ENCODE data around the gene XYLB.
A peak's percentile ranks its signal among the peaks of the same experiment; 100 is the strongest.

Gene XYLB

DNA sequence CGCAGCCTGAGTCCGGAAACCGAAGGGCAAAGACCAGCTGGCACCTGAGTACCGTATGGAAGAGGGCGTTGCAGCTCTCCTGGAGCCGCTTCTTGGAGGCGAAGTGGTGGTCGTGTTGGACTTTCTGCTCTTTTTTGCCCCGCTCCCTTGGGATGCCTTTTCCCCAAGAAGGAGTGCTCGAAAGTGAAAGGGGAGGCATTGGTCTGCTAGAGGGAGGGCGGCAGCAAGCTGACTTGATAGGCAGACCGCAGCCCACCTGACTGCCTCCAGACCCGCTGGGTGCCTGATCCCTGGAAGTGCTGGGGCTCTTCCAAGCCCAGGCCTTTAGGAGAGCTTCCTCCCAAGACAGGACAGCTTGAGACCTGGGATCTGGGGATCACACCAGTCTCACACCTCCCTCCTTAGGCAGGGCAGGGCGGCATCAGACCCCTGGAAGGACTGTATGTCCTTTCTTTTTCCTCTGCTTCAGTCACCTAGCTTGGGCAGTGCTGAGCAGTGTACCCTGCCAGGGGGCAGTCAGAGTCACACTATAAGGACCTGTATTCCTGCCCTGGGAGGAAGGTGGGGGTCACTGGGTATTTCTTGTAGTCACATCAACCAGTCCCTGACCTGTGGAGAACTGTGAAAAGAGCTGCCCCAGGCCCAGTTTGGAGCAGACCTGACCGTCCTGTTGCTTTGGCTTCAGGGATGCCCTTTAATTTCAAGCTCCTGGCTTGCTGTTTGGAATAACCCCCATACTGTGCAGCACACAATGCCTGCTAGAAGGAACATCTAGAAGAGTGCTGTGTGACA lies 109.2 kb downstream of the XYLB start:
- DNase-seq, result peak in 3 of 14 donors; percentile 49 to 77 (median 57)

DNA sequence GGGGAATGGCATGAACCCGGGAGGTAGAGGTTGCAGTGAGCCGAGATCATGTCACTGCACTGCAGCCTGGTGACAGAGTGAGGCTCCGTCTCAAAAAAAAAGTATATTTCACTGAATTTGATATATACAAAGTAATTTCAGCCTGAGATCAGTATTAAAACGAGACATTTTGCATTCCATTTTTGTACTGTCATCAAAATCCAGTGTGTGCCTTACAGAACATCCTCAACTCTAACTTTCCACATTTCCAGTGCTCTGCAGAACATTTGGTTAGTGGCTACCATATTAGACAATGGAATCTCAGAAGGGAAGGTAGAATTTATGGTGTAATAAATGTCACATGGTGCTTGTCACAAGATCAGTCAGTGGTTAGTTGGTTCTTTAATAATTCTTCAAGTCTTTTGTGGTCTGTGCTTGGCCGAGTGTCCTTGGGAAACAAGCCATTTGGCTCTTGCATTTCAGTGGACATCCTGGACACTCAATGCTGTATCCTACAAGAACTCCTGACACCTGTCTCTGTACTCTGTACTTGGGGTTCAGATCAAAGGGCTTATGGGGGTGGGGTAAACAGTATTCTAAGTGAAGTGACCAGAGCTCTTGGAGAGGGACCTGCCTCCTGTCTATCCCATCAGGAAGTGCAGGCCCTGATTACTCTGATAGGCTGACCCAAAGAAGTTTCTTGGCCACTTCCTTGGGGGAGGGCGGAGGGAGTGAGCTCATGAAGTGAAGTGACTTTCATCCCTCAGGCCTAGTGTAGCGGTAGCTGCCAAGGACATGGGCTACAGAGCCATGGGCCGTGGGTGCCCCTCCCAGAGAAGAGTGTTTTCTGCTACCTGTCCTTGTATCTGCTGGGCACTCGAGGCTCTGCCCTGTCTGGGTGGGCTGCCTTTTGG lies 110.8 kb downstream of the XYLB start:
- no peak for DNase-seq

DNA sequence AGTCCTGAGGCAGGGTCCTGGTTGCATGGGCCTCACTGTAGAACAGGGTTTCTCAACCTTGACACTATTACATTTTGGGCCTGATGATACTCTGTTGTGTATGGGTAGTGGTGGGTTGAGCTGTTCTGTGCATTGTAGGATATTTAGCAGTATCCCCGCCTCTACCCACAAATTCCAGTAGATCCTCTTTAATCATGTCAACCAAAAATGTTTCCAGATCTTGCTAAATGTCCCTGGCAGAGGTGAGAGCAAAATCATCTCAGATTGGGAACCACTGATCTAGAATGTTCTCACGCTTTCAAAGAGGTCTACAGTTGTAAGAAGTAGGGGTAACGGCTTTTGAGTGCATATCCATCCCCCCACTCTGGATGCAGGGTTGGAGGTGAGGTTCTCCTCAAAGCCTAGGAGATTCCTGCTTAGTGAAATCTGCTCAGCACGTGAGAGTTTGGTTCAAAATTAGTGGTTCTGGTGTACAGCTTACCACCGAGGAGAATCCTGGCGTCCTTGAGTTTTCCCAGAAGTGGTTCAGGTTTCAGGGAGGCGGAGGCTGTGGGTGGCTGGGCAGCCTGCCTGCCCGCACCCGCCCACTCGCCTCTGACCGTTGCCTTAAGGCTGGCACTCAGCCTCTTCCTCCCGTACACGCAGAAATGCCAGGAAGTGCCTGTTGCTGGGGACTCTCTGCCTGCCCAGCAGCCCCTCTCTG lies 112.4 kb downstream of the XYLB start:
- DNase-seq, result peak in 2 of 14 donors; percentile 22 to 50

DNA sequence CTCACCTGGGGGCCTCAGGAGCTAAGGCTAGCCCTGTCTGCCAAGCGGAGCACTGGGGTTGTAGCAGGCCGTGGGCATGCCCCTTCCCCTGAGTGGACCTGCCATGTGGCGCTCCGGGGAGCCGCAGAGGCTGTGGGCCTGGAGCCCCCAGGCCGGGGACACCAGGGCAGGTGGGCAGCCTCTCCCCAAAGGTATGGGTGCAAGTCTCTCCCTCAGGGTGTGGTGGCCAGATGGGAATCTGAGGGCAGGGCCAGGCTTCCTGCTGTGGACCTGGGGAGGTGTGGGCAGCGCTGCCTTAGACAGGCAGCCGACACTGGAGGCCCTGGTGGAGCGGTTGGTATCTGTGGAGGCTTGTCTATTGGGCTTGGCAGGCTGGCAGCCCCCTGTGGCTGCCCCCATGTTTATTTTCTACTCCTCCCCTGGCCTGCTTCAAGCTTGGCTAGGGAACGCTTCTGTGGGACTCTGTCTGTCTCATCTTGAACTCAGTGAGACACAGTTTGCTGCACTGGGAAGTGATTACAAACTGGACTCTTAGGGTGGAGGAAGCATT lies 113.0 kb downstream of the XYLB start:
- peak in 1 of 14 donors; percentile 50 for DNase-seq

DNA sequence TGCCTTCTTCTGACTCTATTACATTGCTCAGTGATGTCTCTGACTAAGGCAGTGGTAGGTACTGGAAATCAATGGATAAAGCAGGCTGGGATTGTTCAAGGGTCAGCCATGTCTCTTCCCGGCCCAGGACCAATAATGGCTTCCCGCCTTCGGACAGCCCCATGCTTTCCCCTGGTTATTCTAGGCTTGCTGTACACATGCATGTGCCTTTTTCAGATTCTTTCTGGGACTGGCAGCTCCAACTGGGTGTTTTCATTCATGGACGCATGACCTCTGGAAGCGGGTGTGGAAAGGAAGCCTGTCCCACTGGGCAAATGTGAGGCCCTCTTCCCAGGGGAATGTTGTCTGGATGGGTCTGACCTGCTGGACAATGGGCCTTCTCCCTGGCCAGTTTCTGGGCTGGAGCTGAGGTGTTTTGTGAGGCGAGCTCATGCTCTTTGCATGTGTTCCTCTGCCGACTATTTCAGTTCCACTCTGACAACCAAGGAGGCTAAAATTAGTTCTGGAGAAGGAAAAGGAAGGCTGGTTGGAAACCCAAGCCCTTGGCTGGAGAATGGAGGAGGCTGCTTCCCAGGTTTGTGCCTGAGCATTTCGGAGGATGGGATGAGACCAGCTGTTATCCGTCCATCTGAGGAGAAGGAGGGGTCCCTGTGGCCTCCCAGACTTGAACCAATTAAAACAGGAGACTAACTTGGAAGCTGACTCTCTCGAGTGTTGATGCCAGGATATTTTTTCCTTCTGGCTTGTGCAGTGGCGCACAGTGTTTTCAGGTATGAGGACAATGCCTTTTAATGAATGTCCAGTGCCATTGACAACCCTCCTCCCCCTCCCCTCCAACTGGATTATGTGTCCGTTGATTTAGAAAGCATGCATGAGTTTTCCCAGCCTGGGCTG lies 114.0 kb downstream of the XYLB start:
- peak in 1 of 14 donors; percentile 76 for DNase-seq

Data from C1 segment of cervical spinal cord (tissue), 14 donors.